Measurements from ENCODE around the gene DGKD.

The DGKD gene

GRCh38 chr2:233469261-233470010, 115.1 kb downstream of the DGKD start:
- TF ChIP-seq TAF1 (IDR thresholded peaks at IDR 0.05; ENCODE audit: borderline replicate concordance, insufficient read depth, low read length) = no peak
- TF ChIP-seq, protein P1, sequence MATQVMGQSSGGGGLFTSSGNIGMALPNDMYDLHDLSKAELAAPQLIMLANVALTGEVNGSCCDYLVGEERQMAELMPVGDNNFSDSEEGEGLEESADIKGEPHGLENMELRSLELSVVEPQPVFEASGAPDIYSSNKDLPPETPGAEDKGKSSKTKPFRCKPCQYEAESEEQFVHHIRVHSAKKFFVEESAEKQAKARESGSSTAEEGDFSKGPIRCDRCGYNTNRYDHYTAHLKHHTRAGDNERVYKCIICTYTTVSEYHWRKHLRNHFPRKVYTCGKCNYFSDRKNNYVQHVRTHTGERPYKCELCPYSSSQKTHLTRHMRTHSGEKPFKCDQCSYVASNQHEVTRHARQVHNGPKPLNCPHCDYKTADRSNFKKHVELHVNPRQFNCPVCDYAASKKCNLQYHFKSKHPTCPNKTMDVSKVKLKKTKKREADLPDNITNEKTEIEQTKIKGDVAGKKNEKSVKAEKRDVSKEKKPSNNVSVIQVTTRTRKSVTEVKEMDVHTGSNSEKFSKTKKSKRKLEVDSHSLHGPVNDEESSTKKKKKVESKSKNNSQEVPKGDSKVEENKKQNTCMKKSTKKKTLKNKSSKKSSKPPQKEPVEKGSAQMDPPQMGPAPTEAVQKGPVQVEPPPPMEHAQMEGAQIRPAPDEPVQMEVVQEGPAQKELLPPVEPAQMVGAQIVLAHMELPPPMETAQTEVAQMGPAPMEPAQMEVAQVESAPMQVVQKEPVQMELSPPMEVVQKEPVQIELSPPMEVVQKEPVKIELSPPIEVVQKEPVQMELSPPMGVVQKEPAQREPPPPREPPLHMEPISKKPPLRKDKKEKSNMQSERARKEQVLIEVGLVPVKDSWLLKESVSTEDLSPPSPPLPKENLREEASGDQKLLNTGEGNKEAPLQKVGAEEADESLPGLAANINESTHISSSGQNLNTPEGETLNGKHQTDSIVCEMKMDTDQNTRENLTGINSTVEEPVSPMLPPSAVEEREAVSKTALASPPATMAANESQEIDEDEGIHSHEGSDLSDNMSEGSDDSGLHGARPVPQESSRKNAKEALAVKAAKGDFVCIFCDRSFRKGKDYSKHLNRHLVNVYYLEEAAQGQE (IDR thresholded peaks at IDR 0.05; ENCODE audit: insufficient read depth in 1 of 2, low read depth in 2 of 2, low read length in 2 of 2) = no peak
- no peak for TF ChIP-seq SIN3A (IDR thresholded peaks at IDR 0.05; ENCODE audit: borderline replicate concordance, insufficient read depth, low read length)
- TF ChIP-seq POLR2AphosphoS5 (IDR thresholded peaks at IDR 0.05; ENCODE audit: low read depth, low read length) = no peak
- TF ChIP-seq FOXP2 (optimal IDR thresholded peaks at IDR 0.05; ENCODE audit: borderline replicate concordance, extremely low read depth, extremely low read length, insufficient read depth) = no peak

DNA sequence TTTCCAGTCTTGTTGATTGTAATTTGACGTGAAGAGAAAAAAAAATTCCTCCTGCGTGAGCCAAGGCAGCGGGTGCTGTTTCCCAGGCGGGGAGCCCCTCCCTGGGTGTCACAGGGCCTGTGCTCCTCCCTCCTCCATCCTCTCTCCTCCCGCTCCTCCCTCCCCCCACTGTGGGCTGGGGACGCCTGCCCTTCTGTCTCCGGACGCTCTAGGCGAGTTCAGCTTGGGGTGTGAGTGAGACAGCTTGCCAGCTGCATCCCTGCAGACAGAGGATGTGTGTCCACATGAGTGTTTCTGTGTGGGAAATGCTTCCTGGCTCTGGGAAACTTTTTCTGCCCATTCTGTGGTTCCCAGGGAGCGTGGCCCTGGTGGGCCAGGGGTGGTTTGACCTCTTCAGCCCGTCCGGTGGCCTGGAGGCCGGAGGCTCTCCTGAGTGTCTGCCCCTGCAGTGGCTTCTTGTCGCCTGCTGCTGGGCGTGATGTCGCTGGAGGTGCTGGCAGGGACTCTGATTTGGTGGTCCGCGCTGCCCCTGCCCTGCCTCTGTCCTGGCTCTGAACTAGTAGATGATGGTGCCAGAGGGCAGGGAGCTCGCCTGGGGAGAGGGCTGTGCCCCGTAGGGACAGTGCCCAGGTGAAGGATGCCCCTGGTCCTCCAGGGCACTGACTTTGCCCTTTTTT, 115.9 kb downstream of the DGKD start:
- TF ChIP-seq SIN3A (IDR thresholded peaks at IDR 0.05; ENCODE audit: borderline replicate concordance, insufficient read depth, low read length) (no peak), TAF1 (IDR thresholded peaks at IDR 0.05; ENCODE audit: borderline replicate concordance, insufficient read depth, low read length) (no peak), POLR2AphosphoS5 (IDR thresholded peaks at IDR 0.05; ENCODE audit: low read depth, low read length) (no peak), FOXP2 (optimal IDR thresholded peaks at IDR 0.05; ENCODE audit: borderline replicate concordance, extremely low read depth, extremely low read length, insufficient read depth) (peak; percentile 16)
- TF ChIP-seq, protein P1 (IDR thresholded peaks at IDR 0.05; ENCODE audit: insufficient read depth in 1 of 2, low read depth in 2 of 2, low read length in 2 of 2) = no peak

GRCh38 chr2:233470839-233471238, 116.5 kb downstream of the DGKD start:
- no peak for TF ChIP-seq SIN3A (IDR thresholded peaks at IDR 0.05; ENCODE audit: borderline replicate concordance, insufficient read depth, low read length)
- TF ChIP-seq, protein P1 (IDR thresholded peaks at IDR 0.05; ENCODE audit: insufficient read depth in 1 of 2, low read depth in 2 of 2, low read length in 2 of 2) = no peak
- no peak for TF ChIP-seq FOXP2 (optimal IDR thresholded peaks at IDR 0.05; ENCODE audit: borderline replicate concordance, extremely low read depth, extremely low read length, insufficient read depth)
- TF ChIP-seq POLR2AphosphoS5 (IDR thresholded peaks at IDR 0.05; ENCODE audit: low read depth, low read length) = no peak
- TF ChIP-seq TAF1 (IDR thresholded peaks at IDR 0.05; ENCODE audit: borderline replicate concordance, insufficient read depth, low read length) = no peak

DNA sequence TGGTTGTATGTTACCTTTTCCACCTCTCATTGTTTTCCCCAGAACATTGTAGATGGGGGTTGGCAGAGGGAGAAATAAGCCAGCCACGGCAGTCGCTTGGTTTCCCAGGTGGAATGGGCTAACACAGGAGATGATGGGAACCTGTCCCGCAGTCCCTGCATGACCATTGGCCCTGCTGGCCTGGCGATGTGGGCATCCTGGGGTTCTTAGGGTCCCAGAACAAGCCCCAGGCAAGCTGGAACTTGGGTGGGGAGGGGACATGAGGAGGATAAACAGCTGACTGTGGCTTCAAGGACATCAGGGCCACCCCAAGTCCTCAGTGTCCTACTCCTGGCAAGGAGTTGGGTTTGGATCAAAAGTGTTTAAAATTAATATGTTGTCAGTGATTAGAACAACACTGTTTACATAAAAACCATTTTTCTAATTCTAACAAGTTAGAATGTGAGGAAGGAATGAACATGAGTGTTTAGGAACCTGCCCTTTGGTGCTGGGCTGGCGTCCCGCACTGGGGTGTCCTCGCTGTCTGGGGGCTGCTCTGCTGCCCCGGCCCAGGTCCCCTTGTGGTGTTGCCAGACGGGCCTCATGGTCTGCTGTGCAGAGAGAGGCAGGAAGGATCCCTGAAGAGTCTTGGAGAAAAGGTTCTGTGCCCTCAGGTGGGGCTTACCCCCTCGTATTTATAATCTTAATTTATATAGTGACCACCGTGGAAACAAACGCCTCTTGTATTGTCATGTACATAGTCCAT, 117.2 kb downstream of the DGKD start:
- TF ChIP-seq POLR2AphosphoS5 (IDR thresholded peaks at IDR 0.05; ENCODE audit: low read depth, low read length) (no peak), FOXP2 (optimal IDR thresholded peaks at IDR 0.05; ENCODE audit: borderline replicate concordance, extremely low read depth, extremely low read length, insufficient read depth) (no peak), SIN3A (IDR thresholded peaks at IDR 0.05; ENCODE audit: borderline replicate concordance, insufficient read depth, low read length) (no peak), TAF1 (IDR thresholded peaks at IDR 0.05; ENCODE audit: borderline replicate concordance, insufficient read depth, low read length) (no peak)
- TF ChIP-seq, protein P1 (IDR thresholded peaks at IDR 0.05; ENCODE audit: insufficient read depth in 1 of 2, low read depth in 2 of 2, low read length in 2 of 2) = no peak
